WTC11 (cell line): Measurements from ENCODE around the gene TIMM10. TPM values are rescaled to one million over a fixed set of nuclear protein-coding genes. Genes with fewer than 3 reads are reported as not detected.

ENCODE experiments used
- ATAC-seq: fragments of 200-7000 bp; cut with Tn5 transposase; 2 replicates; pipeline ENCODE4 v1.10.0; 2021; ENCODE audit warnings: mild to moderate bottlenecking, moderate library complexity
- CTCF ChIA-PET: fragments of 300-600 bp; sonication (Branson Sonifier 250); formaldehyde crosslinking; loops from one replicate; lab custom pipeline; 2021; ENCODE audit warnings: antibody characterized with exemption; lab: Charles Lee
- POLR2A ChIA-PET: fragments of 350-600 bp; sonication (Branson Sonifier 250); formaldehyde crosslinking; loops from one replicate; lab custom pipeline; 2021; ENCODE audit warnings: antibody characterized with exemption; lab: Charles Lee
- DNase-seq: peaks from one replicate; pipeline ENCODE4 v3.0.0; 2021; ENCODE audit warnings: low spot score
- H3K27ac Mint-ChIP-seq: 2 replicates; pipeline ENCODE4 v1.8.0; 2021; ENCODE audit warnings: mixed read lengths
- H3K27me3 Mint-ChIP-seq: 2 replicates; pipeline ENCODE4 v1.8.0; 2021; ENCODE audit warnings: low read depth, mild to moderate bottlenecking, moderate library complexity, mixed read lengths
- H3K36me3 Mint-ChIP-seq: 2 replicates; pipeline ENCODE4 v1.8.0; 2021; ENCODE audit warnings: mixed read lengths
- H3K4me1 Mint-ChIP-seq: 2 replicates; pipeline ENCODE4 v1.8.0; 2022; ENCODE audit warnings: mixed read lengths
- H3K4me3 Mint-ChIP-seq: 2 replicates; pipeline ENCODE4 v1.8.0; 2021; ENCODE audit warnings: mild to moderate bottlenecking, moderate library complexity, mixed read lengths
- H3K9me3 Mint-ChIP-seq: 2 replicates; pipeline ENCODE4 v1.8.0; 2021; ENCODE audit warnings: mixed read lengths
- CREB1 ChIP-seq: sonication (generic); formaldehyde crosslinking; IDR thresholded peaks from 2 replicates; pipeline ENCODE4 v1.8.0; 2023; ENCODE audit warnings: mild to moderate bottlenecking, missing genetic modification reagents
- E2F4 ChIP-seq: sonication (generic); formaldehyde crosslinking; IDR thresholded peaks from 2 replicates; pipeline ENCODE4 v1.8.1; 2022; ENCODE audit warnings: low read depth, mild to moderate bottlenecking, moderate library complexity, missing genetic modification reagents, borderline replicate concordance
- E2F5 ChIP-seq: sonication (generic); formaldehyde crosslinking; IDR thresholded peaks from 2 replicates; pipeline ENCODE4 v1.8.1; 2022; ENCODE audit warnings: mild to moderate bottlenecking, moderate library complexity, missing genetic modification reagents
- FOXP4 ChIP-seq: sonication (generic); formaldehyde crosslinking; IDR thresholded peaks from 2 replicates; pipeline ENCODE4 v1.8.0; 2022; ENCODE audit warnings: mild to moderate bottlenecking, missing genetic modification reagents
- JAZF1 ChIP-seq: fragments of 250-450 bp; sonication (Bioruptor Pico); IDR thresholded peaks from 2 replicates; pipeline ENCODE4 v1.9.0; 2021; ENCODE audit warnings: moderate library complexity, mild to moderate bottlenecking, inconsistent platforms
- NFYB ChIP-seq: sonication (generic); formaldehyde crosslinking; conservative IDR thresholded peaks from 2 replicates; pipeline ENCODE4 v1.8.0; 2022; ENCODE audit warnings: low read depth, missing genetic modification reagents
- SMAD4 ChIP-seq: sonication (generic); formaldehyde crosslinking; IDR thresholded peaks from 2 replicates; pipeline ENCODE4 v1.8.0; 2022; ENCODE audit warnings: mild to moderate bottlenecking, missing genetic modification reagents
- total RNA-seq: library from RNA; stranded (reverse); gene quantifications from 3 replicates; pipeline ENCODE4 v1.2.3, GENCODE V29; 2021
- TF ChIP-seq, protein P1 (sequence below): sonication (generic); formaldehyde crosslinking; IDR thresholded peaks from 2 replicates; pipeline ENCODE4 v1.8.1; 2023; ENCODE audit warnings: mild to moderate bottlenecking, missing genetic modification reagents, moderate library complexity
- TF ChIP-seq, protein P2 (sequence below): sonication (generic); formaldehyde crosslinking; IDR thresholded peaks from 2 replicates; pipeline ENCODE4 v1.8.1; 2022; ENCODE audit warnings: mild to moderate bottlenecking, missing genetic modification reagents, moderate library complexity, borderline replicate concordance
- TF ChIP-seq, protein P3 (sequence below): sonication (generic); formaldehyde crosslinking; IDR thresholded peaks from 2 replicates; pipeline ENCODE4 v1.8.1; 2023; ENCODE audit warnings: mild to moderate bottlenecking, missing genetic modification reagents, moderate library complexity

The TIMM10 gene
- total RNA-seq, 1 experiment from 2014 or later, result 92.8 TPM

GRCh38 chr11:57490456-57491248 is 39.9 kb downstream of the TIMM10 start:
- ATAC-seq (no peak), DNase-seq (no peak)
- Mint-ChIP-seq H3K27me3 (no peaks in the 10 kb centered on the region), H3K4me3 (no peak overlapping the region), H3K9me3 (no peaks in the 10 kb centered on the region), H3K36me3 (peaks cover 27% of the 10 kb centered on the region), H3K4me1 (peaks cover 12% of the 10 kb centered on the region), H3K27ac (no peak overlapping the region)
- TF ChIP-seq SMAD4 (CRISPR knock-in tag), result no peak
- TF ChIP-seq, protein P1, sequence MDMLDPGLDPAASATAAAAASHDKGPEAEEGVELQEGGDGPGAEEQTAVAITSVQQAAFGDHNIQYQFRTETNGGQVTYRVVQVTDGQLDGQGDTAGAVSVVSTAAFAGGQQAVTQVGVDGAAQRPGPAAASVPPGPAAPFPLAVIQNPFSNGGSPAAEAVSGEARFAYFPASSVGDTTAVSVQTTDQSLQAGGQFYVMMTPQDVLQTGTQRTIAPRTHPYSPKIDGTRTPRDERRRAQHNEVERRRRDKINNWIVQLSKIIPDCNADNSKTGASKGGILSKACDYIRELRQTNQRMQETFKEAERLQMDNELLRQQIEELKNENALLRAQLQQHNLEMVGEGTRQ (CRISPR knock-in tag), result no peak
- CTCF ChIA-PET, result interaction anchor here (0.7 to 8.5 kb wide), 19 partner anchors 8 to 154 kb away, joined by 3 to 260 read pairs (median 11); partner anchors contain the start of genes SLC43A1 and TIMM10
- POLR2A ChIA-PET, result interaction anchor here (1.3 kb wide), 1 partner anchor 149 kb away, joined by 8 read pairs; no protein-coding TSS in a partner anchor

DNA sequence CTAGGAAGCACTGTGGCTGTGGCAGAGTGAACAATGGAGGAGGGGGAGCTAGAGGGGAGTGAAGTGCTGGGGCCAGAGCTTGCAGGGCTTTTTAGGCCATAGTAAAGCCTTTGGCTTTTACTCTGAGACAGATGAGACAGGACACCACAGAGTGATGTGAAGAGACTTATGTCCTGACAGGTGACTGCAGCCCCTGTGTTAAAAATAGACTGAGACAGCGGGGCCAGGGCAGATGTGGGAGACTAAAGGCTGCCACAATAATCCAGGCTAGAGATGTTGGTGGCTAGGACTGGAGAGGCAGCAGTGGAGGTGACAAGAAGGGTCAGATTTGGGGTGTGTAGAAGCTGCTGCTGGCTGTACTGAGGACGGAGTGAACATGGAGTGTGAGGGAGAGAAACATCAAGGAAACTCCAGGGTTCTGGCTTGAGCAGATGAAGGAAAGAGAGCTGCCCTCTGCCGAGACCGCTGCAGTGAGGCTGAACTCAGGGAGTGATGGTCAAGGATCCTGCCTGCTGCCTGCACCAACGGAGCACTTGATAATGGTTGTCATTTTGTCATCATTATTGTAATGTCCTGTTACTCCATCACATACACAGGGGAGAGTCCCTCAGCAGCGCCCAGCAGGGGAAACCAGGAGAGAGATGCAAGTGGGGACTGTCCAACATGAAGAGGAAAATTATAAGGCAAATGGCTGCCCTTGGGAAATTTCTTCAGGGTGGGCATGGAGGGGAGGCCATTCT is 42.5 kb downstream of the TIMM10 start:
- no peak overlapping the region for H3K4me3 Mint-ChIP-seq
- H3K9me3 Mint-ChIP-seq, result no peaks in the 10 kb centered on the region
- ATAC-seq (no peak), DNase-seq (no peak)
- H3K27me3 Mint-ChIP-seq, result peaks cover 13% of the 10 kb centered on the region
- TF ChIP-seq FOXP4 (CRISPR knock-in tag), result no peak
- TF ChIP-seq E2F5 (CRISPR knock-in tag), result no peak
- TF ChIP-seq, protein P2, sequence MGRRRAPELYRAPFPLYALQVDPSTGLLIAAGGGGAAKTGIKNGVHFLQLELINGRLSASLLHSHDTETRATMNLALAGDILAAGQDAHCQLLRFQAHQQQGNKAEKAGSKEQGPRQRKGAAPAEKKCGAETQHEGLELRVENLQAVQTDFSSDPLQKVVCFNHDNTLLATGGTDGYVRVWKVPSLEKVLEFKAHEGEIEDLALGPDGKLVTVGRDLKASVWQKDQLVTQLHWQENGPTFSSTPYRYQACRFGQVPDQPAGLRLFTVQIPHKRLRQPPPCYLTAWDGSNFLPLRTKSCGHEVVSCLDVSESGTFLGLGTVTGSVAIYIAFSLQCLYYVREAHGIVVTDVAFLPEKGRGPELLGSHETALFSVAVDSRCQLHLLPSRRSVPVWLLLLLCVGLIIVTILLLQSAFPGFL (CRISPR knock-in tag), result no peak
- no peak for TF ChIP-seq JAZF1 (CRISPR knock-in tag)
- TF ChIP-seq CREB1, result no peak
- no peak for TF ChIP-seq E2F4 (CRISPR knock-in tag)
- peaks cover 6% of the 10 kb centered on the region for H3K4me1 Mint-ChIP-seq
- POLR2A ChIA-PET, result interaction anchor here (1.1 kb wide), 1 partner anchor 10 kb away, joined by 3 read pairs; no protein-coding TSS in a partner anchor
- no peak overlapping the region for H3K27ac Mint-ChIP-seq
- CTCF ChIA-PET, result interaction anchor here (0.6 to 8.5 kb wide), 5 partner anchors 12 to 41 kb away, joined by 3 to 260 read pairs (median 3); partner anchors contain the start of genes RTN4RL2 and TIMM10
- H3K36me3 Mint-ChIP-seq, result peaks cover 25% of the 10 kb centered on the region; the same call in 1 of the 2 replicates

DNA sequence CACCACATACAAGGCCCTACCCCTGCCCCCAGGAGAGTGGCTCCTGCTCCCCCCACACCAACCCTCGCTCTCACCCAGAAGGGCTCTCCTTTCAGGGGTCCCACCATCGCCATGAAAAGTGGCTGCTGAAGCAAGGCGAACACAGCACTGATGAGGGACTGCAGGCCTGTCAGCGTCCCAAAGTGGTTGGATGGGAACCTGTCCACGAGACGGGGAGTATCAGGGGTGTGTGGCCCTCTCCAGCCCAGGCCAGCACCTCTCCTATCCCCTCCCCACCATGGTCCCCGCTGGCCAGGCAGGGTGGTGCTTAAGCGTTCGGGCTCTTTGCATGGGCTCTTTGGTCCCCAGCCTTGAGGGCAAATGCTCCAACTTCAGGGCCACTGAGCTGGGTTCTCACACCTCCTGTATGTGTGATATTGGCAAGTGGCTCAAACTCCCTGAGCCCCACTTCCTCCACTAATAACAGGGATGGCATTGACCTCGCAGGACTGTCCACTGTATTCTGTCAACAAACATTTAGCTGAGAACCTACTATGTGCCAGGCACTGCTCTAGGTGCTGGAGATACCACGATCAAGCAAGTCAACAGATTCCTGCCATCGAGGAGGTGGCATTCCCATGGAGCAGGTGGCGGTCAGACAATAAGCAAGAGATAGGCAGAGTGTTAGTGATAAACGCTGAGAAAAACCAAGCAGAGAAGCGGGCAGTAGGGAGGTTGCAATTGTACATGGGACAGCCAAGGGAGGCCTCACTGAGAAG is 43.4 kb downstream of the TIMM10 start:
- TF ChIP-seq, protein P3, sequence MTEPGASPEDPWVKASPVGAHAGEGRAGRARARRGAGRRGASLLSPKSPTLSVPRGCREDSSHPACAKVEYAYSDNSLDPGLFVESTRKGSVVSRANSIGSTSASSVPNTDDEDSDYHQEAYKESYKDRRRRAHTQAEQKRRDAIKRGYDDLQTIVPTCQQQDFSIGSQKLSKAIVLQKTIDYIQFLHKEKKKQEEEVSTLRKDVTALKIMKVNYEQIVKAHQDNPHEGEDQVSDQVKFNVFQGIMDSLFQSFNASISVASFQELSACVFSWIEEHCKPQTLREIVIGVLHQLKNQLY (CRISPR knock-in tag), result no peak
- TF ChIP-seq NFYB, result no peak
- Mint-ChIP-seq H3K4me1 (peaks cover 6% of the 10 kb centered on the region), H3K4me3 (no peak overlapping the region), H3K36me3 (peaks cover 25% of the 10 kb centered on the region; the same call in 1 of the 2 replicates), H3K27me3 (peaks cover 15% of the 10 kb centered on the region), H3K9me3 (no peaks in the 10 kb centered on the region), H3K27ac (no peak overlapping the region)
- POLR2A ChIA-PET, result no interaction called here
- ATAC-seq, result no peak
- DNase-seq, result no peak
- CTCF ChIA-PET, result interaction anchor here (0.6 to 1.3 kb wide), 5 partner anchors 11 to 40 kb away, joined by 3 to 5 read pairs (median 3); partner anchors contain the start of gene RTN4RL2
